Ishikawa (cell line): ENCODE data around the gene CEP120.

Source experiments
- CEBPB ChIP-seq: IDR thresholded peaks from 2 replicates; pipeline ENCODE4 v1.6.1; 2012
- CREB1 ChIP-seq: IDR thresholded peaks from 2 replicates; pipeline ENCODE4 v1.6.1; 2012; ENCODE audit warnings: low read depth
- EGR1 ChIP-seq: IDR thresholded peaks from 2 replicates; pipeline ENCODE4 v1.6.1; 2012
- EP300 ChIP-seq: IDR thresholded peaks from 2 replicates; pipeline ENCODE4 v1.6.1; 2012; ENCODE audit warnings: borderline replicate concordance
- FOXM1 ChIP-seq: IDR thresholded peaks from 2 replicates; pipeline ENCODE4 v1.6.1; 2012; ENCODE audit warnings: low read depth, borderline replicate concordance
- MAX ChIP-seq: IDR thresholded peaks from 2 replicates; pipeline ENCODE4 v1.6.1; 2012
- NFIC ChIP-seq: IDR thresholded peaks from 2 replicates; pipeline ENCODE4 v1.6.1; 2012
- RAD21 ChIP-seq: IDR thresholded peaks from 2 replicates; pipeline ENCODE4 v1.6.1; 2012; ENCODE audit warnings: low read depth
- REST ChIP-seq: IDR thresholded peaks from 2 replicates; pipeline ENCODE4 v1.6.1; 2012; ENCODE audit warnings: low read depth, mild to moderate bottlenecking
- TAF1 ChIP-seq: IDR thresholded peaks from 2 replicates; pipeline ENCODE4 v1.6.1; 2012; ENCODE audit warnings: low read depth, mild to moderate bottlenecking
- TCF12 ChIP-seq: IDR thresholded peaks from 2 replicates; pipeline ENCODE4 v1.6.1; 2012; ENCODE audit warnings: low read depth
- TEAD4 ChIP-seq: IDR thresholded peaks from 2 replicates; pipeline ENCODE4 v1.6.1; 2012
- USF1 ChIP-seq: IDR thresholded peaks from 2 replicates; pipeline ENCODE4 v1.6.1; 2012
- YY1 ChIP-seq: IDR thresholded peaks from 2 replicates; pipeline ENCODE4 v1.6.1; 2012; ENCODE audit warnings: low read depth
- ZBTB7A ChIP-seq: IDR thresholded peaks from 2 replicates; pipeline ENCODE4 v1.6.1; 2012; ENCODE audit warnings: low read depth

CEP120 gene

GRCh38 chr5:123425431-123425830, 2.2 kb upstream of the CEP120 start:
- TF ChIP-seq RAD21: no peak
- TF ChIP-seq EP300: no peak
- TF ChIP-seq FOXM1: no peak
- no peak for TF ChIP-seq USF1
- TF ChIP-seq CEBPB: no peak
- TF ChIP-seq NFIC: no peak
- no peak for TF ChIP-seq TAF1
- TF ChIP-seq YY1: no peak
- no peak for TF ChIP-seq EGR1
- TF ChIP-seq CREB1: no peak
- TF ChIP-seq MAX: no peak
- no peak for TF ChIP-seq ZBTB7A
- no peak for TF ChIP-seq REST
- no peak for TF ChIP-seq TCF12
- TF ChIP-seq TEAD4: no peak

- TF ChIP-seq CEBPB (no peak), TAF1 (no peak), USF1 (no peak), ZBTB7A (peak; percentile 81), YY1 (no peak)
These were observed 548 bp downstream of the CEP120 start for GRCh38 chr5:123422433-123423277.

GRCh38 chr5:123421773-123422172, 1.4 kb downstream of the CEP120 start:
- TF ChIP-seq CEBPB (no peak), EP300 (no peak), EGR1 (no peak), NFIC (no peak), TEAD4 (no peak), RAD21 (no peak), MAX (no peak), ZBTB7A (no peak), TAF1 (no peak), CREB1 (no peak), YY1 (no peak)

- no peak for TF ChIP-seq EGR1
- 0 out of 2 replicates have a peak, but pooled peaks have one; percentile 16 for TF ChIP-seq TEAD4
These were observed 8.2 kb downstream of the CEP120 start for GRCh38 chr5:123414974-123415373.

- TF ChIP-seq NFIC (no peak), EP300 (no peak), USF1 (no peak), YY1 (no peak), MAX (no peak), CEBPB (no peak), FOXM1 (no peak), TCF12 (no peak), CREB1 (no peak)
These were observed 11.0 kb downstream of the CEP120 start for GRCh38 chr5:123412206-123412605.

- no peak for TF ChIP-seq TAF1
- no peak for TF ChIP-seq MAX
- TF ChIP-seq RAD21: no peak
- no peak for TF ChIP-seq CEBPB
- no peak for TF ChIP-seq NFIC
- no peak for TF ChIP-seq USF1
- no peak for TF ChIP-seq TCF12
- no peak for TF ChIP-seq EP300
- TF ChIP-seq REST: no peak
- TF ChIP-seq FOXM1: no peak
- TF ChIP-seq TEAD4: no peak
- TF ChIP-seq EGR1: no peak
- TF ChIP-seq CREB1: no peak
- no peak for TF ChIP-seq YY1
- no peak for TF ChIP-seq ZBTB7A
These were observed 21.9 kb downstream of the CEP120 start for GRCh38 chr5:123401320-123401719.
